H9 (cell line): ENCODE measurements around the gene LINGO4. TPM values are rescaled to one million over a fixed set of nuclear protein-coding genes. Genes with fewer than 3 reads are reported as not detected.

ENCODE experiments used
- DNase-seq: peaks from one replicate; pipeline ENCODE4 v3.0.0-alpha.2; 2017
- H2AFZ ChIP-seq: one replicate; pipeline ENCODE4 v1.6.1; 2013; ENCODE audit warnings: mild to moderate bottlenecking, low read length, control low read depth, moderate library complexity
- H2AK5ac ChIP-seq: 2 replicates; pipeline ENCODE4 v1.6.1; 2013; ENCODE audit warnings: low read length, control low read depth, mixed read lengths; ENCODE audit not compliant: insufficient read length
- H2BK120ac ChIP-seq: one replicate; pipeline ENCODE4 v1.6.1; 2013; ENCODE audit warnings: low read depth, mild to moderate bottlenecking, low read length, control low read depth, inconsistent platforms; ENCODE audit not compliant: poor library complexity, severe bottlenecking
- H2BK12ac ChIP-seq: 2 replicates; pipeline ENCODE4 v1.6.1; 2013; ENCODE audit warnings: low read length, control low read depth, mixed read lengths, low read depth; ENCODE audit not compliant: insufficient read length
- H2BK15ac ChIP-seq: 2 replicates; pipeline ENCODE4 v1.6.1; 2013; ENCODE audit warnings: low read depth, low read length, control low read depth
- H2BK20ac ChIP-seq: one replicate; pipeline ENCODE4 v1.6.1; 2013; ENCODE audit warnings: low read depth, mild to moderate bottlenecking, low read length, control low read depth, inconsistent platforms; ENCODE audit not compliant: poor library complexity, severe bottlenecking
- H2BK5ac ChIP-seq: 2 replicates; pipeline ENCODE4 v1.6.1; 2013; ENCODE audit warnings: low read length, control low read depth, mixed read lengths; ENCODE audit not compliant: insufficient read length
- H3K14ac ChIP-seq: 2 replicates; pipeline ENCODE4 v1.6.1; 2013; ENCODE audit warnings: low read length, control low read depth; ENCODE audit not compliant: insufficient read depth
- H3K18ac ChIP-seq: 2 replicates; pipeline ENCODE4 v1.6.1; 2013; ENCODE audit warnings: low read depth, mild to moderate bottlenecking, mixed read lengths, low read length, control low read depth; ENCODE audit not compliant: insufficient read length
- H3K23ac ChIP-seq: 2 replicates; pipeline ENCODE4 v1.6.1; 2013; ENCODE audit warnings: low read length, control low read depth, mixed read lengths, low read depth; ENCODE audit not compliant: insufficient read length
- H3K23me2 ChIP-seq: 2 replicates; pipeline ENCODE4 v1.6.1; 2013; ENCODE audit warnings: low read depth, mild to moderate bottlenecking, mixed read lengths, low read length, control low read depth; ENCODE audit not compliant: insufficient read length, poor library complexity, severe bottlenecking
- H3K27ac ChIP-seq: 2 replicates; pipeline ENCODE4 v1.5.1; 2013; ENCODE audit warnings: low read length, control low read depth, mixed read lengths, low read depth; ENCODE audit not compliant: insufficient read length
- H3K27me3 ChIP-seq: 2 replicates; pipeline ENCODE4 v1.6.1; 2013; ENCODE audit warnings: low read length, control low read depth, inconsistent platforms; ENCODE audit not compliant: insufficient read depth
- H3K4ac ChIP-seq: 2 replicates; pipeline ENCODE4 v1.6.1; 2013; ENCODE audit warnings: low read depth, mild to moderate bottlenecking, control low read depth, inconsistent platforms, low read length, moderate library complexity
- H3K4me1 ChIP-seq: 2 replicates; pipeline ENCODE4 v1.6.1; 2013; ENCODE audit warnings: low read length, control low read depth, inconsistent platforms; ENCODE audit not compliant: insufficient read depth
- H3K4me2 ChIP-seq: 2 replicates; pipeline ENCODE4 v1.6.1; 2013; ENCODE audit warnings: low read length, control low read depth, mixed read lengths; ENCODE audit not compliant: insufficient read length, insufficient read depth
- H3K56ac ChIP-seq: 2 replicates; pipeline ENCODE4 v1.6.1; 2013; ENCODE audit warnings: low read depth, mild to moderate bottlenecking, mixed read lengths, low read length, control low read depth; ENCODE audit not compliant: insufficient read length
- H3K79me1 ChIP-seq: 2 replicates; pipeline ENCODE4 v1.6.1; 2013; ENCODE audit warnings: low read depth, mild to moderate bottlenecking, moderate library complexity, low read length, control low read depth, inconsistent platforms; ENCODE audit not compliant: insufficient read depth, poor library complexity, severe bottlenecking
- H3K79me2 ChIP-seq: 2 replicates; pipeline ENCODE4 v1.6.1; 2013; ENCODE audit warnings: low read length, control low read depth, inconsistent platforms; ENCODE audit not compliant: insufficient read depth
- H3K9ac ChIP-seq: 2 replicates; pipeline ENCODE4 v1.6.1; 2013; ENCODE audit warnings: low read length, control low read depth, mixed read lengths; ENCODE audit not compliant: insufficient read length; ENCODE audit errors: extremely low read depth
- H3K9me3 ChIP-seq: one replicate; pipeline ENCODE4 v1.6.1; 2013; ENCODE audit warnings: low read depth, low read length, inconsistent platforms; ENCODE audit not compliant: control insufficient read depth
- H3T11ph ChIP-seq: one replicate; pipeline ENCODE4 v1.6.1; 2013; ENCODE audit warnings: mild to moderate bottlenecking, low read length, control low read depth, inconsistent platforms
- H4K20me1 ChIP-seq: one replicate; pipeline ENCODE4 v1.6.1; 2013; ENCODE audit not compliant: control insufficient read depth, insufficient read length, insufficient read depth
- H4K5ac ChIP-seq: 2 replicates; pipeline ENCODE4 v1.6.1; 2013; ENCODE audit warnings: low read depth, mild to moderate bottlenecking, mixed read lengths, low read length, control low read depth; ENCODE audit not compliant: insufficient read length
- H4K8ac ChIP-seq: replicated peaks from 2 replicates; pipeline ENCODE4 v1.6.1; 2013; ENCODE audit warnings: low read length, control low read depth, mixed read lengths, low read depth; ENCODE audit not compliant: insufficient read length
- H4K91ac ChIP-seq: 2 replicates; pipeline ENCODE4 v1.6.1; 2013; ENCODE audit warnings: low read depth, mild to moderate bottlenecking, moderate library complexity, mixed read lengths, low read length, control low read depth; ENCODE audit not compliant: insufficient read length
- H3K27ac Mint-ChIP-seq, 3 experiments: 2 replicates in 2 of 3; 3 replicates in 1 of 3; pipeline ENCODE4 v1.8.0; 2020 to 2021; ENCODE audit warnings: mixed read lengths in 3 of 3, mild to moderate bottlenecking in 1 of 3, moderate library complexity in 1 of 3
- H3K27me3 Mint-ChIP-seq: 2 replicates; pipeline ENCODE4 v1.8.0; 2021; ENCODE audit warnings: low read depth, mild to moderate bottlenecking, moderate library complexity, mixed read lengths
- H3K36me3 Mint-ChIP-seq, 3 experiments: 2 replicates in 2 of 3; 3 replicates in 1 of 3; pipeline ENCODE4 v1.8.0; 2020 to 2021; ENCODE audit warnings: low read depth in 3 of 3, mixed read lengths in 3 of 3; ENCODE audit not compliant: insufficient read depth in 1 of 3
- H3K4me1 Mint-ChIP-seq, 2 experiments: 2 replicates each; pipeline ENCODE4 v1.8.0; 2020; ENCODE audit warnings: mixed read lengths in 2 of 2
- H3K4me3 Mint-ChIP-seq, 2 experiments: 2 replicates in 1 of 2; 3 replicates in 1 of 2; pipeline ENCODE4 v1.8.0; 2020 to 2021; ENCODE audit warnings: mild to moderate bottlenecking in 2 of 2, mixed read lengths in 2 of 2, moderate library complexity in 1 of 2
- H3K9me3 Mint-ChIP-seq, 2 experiments: 2 replicates in 1 of 2; 3 replicates in 1 of 2; pipeline ENCODE4 v1.8.0; 2020; ENCODE audit warnings: mild to moderate bottlenecking in 2 of 2, mixed read lengths in 2 of 2, moderate library complexity in 1 of 2
- CTCF ChIP-seq: fragments of 200-600 bp; sonication (generic); conservative IDR thresholded peaks from 3 replicates; pipeline ENCODE4 v1.8.0; 2021; ENCODE audit warnings: antibody characterized with exemption, mild to moderate bottlenecking
- WGBS: extraction: QIAGEN DNeasy Blood & Tissue Kit; methylation state at CpG from one replicate; pipeline ENCODE4 v1.1.7; 2013; ENCODE audit warnings: missing lambda C conversion rate, low lambda C conversion rate, mixed read lengths; ENCODE audit not compliant: insufficient read length; ENCODE audit errors: extremely low coverage; 5-methylcytosine and 5-hydroxymethylcytosine counted together
- total RNA-seq: library from RNA; stranded (reverse); gene quantifications from 2 replicates; pipeline ENCODE4 v1.2.1, GENCODE V29; 2021

LINGO4 gene
- total RNA-seq, 1 experiment from 2014 or later = not detected

- H3K23me2 ChIP-seq = peaks cover 30% of the 10 kb centered on the region
- no peaks in the 10 kb centered on the region for H3K79me2 ChIP-seq
- H3K4ac ChIP-seq = no peak overlapping the region
- no peak overlapping the region for H3K27ac ChIP-seq
- peaks cover 4% of the 10 kb centered on the region; the same call in 1 of the 2 replicates for H3K4me1 ChIP-seq
- H2AFZ ChIP-seq = no peak overlapping the region
- no CpG with 5 or more reads among the region's 7 CpGs for WGBS
- no peak overlapping the region for H3T11ph ChIP-seq
- no peak overlapping the region for H4K5ac ChIP-seq
- DNase-seq = no peak
- H2BK12ac ChIP-seq = no peak overlapping the region
- H3K4me3 Mint-ChIP-seq = no peak overlapping the region
- no peak overlapping the region for H4K91ac ChIP-seq
- H3K36me3 Mint-ChIP-seq = no peaks in the 10 kb centered on the region; a peak in 1 of 7 replicates
- H3K14ac ChIP-seq = no peak overlapping the region
- no peaks in the 10 kb centered on the region for H3K9me3 ChIP-seq
- no peak overlapping the region for H2BK15ac ChIP-seq
- H2BK5ac ChIP-seq = no peak overlapping the region
- H3K56ac ChIP-seq = no peak overlapping the region
- H4K8ac ChIP-seq = no peak overlapping the region
- no peak overlapping the region for H3K23ac ChIP-seq
- peaks cover 22 to 37% of the 10 kb centered on the region in 2 experiments for H3K4me1 Mint-ChIP-seq
- H3K27me3 ChIP-seq = peaks cover 8% of the 10 kb centered on the region; the same call in 1 of the 2 replicates
- no peak overlapping the region for H2AK5ac ChIP-seq
- H4K20me1 ChIP-seq = no peaks in the 10 kb centered on the region
- H3K4me2 ChIP-seq = no peak overlapping the region
- H3K9me3 Mint-ChIP-seq = no peaks in the 10 kb centered on the region; a peak in 1 of 5 replicates
- H3K79me1 ChIP-seq = no peaks in the 10 kb centered on the region
- no peak overlapping the region for H3K9ac ChIP-seq
- no peak overlapping the region for H2BK120ac ChIP-seq
- peaks cover 32% of the 10 kb centered on the region for H3K27me3 Mint-ChIP-seq
- no peak overlapping the region for H3K27ac Mint-ChIP-seq
- H2BK20ac ChIP-seq = no peak overlapping the region
- TF ChIP-seq CTCF = no peak
- H3K18ac ChIP-seq = no peak overlapping the region
These were observed 30.4 kb upstream of the LINGO4 start for GRCh38 chr1:151835596-151835995.
